CD4-positive, alpha-beta T cell treated with Interleukin-15 for 4 hours (primary cell): Measurements from ENCODE around the gene SLF2.

ENCODE experiments used
- DNase-seq: peaks from one replicate; pipeline ENCODE4 v3.0.0-alpha.2; 2020; ENCODE audit warnings: low spot score

SLF2 gene

GRCh38 chr10:100980711-100981110 lies 67.9 kb downstream of the SLF2 start:
- no peak for DNase-seq

- DNase-seq = no peak
Observed at GRCh38 chr10:100981178-100981772, 68.5 kb downstream of the SLF2 start.

- DNase-seq = no peak
Observed at GRCh38 chr10:100982916-100983830, 70.4 kb downstream of the SLF2 start.

GRCh38 chr10:100983868-100984671 lies 71.3 kb downstream of the SLF2 start:
- DNase-seq = no peak

DNA sequence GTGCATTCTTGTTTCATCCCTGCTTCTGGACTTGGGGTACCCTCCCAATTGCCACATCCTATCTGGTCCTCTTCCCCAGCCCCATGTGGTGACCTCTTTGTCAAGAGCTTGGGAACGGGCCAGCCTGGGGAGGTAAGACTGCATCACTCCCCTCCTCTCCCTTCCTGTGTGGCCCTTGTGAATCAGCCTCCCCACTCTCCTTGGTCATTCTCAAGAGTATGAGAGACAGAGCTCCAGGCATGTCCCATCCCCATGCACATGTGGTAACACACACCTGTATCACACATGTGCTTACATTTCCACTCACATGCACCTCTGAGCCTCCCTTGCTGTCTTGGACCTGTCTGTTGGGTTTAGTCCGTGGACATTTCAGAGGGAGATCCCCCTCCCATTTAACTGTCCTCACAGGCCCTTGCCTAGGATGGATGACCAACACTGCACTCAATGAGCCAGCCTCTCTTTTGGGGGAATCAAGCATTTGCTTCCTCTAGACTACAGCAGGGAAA lies 72.0 kb downstream of the SLF2 start:
- no peak for DNase-seq

DNA sequence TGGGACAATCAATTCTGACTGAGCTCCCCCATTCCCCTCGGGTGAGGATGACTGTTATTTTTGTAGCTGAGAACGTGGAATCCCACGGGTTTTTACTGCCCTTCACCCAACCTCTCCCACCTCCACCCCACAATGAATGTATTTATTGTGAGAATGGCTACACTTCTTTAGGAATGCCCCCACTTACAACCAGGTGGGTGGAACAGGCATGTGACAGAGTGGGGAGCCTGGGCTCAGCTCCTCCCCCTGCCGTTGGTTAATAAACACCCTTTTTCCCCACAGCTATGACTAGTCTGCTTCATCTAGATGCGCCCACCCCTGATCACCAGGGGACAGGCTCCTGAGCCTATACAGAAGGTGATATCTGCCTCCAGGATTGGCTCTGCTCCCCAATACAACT lies 72.6 kb downstream of the SLF2 start:
- no peak for DNase-seq

DNA sequence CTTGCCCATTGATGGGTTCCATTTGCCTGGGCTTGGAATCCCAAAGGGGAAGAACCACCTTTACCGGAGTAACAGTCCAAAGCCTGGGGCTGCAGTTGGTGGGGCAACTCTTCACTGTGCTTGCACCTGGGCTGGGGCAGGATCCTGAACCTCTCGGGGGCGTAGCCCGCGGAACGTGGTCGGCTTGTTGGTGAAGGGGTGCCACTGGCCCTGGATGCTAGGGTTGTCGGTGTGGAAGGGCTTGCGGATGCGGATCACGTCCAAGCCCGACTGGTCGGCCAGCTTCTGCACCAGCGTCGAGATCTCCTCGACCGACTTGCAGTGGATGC lies 73.8 kb downstream of the SLF2 start:
- no peak for DNase-seq

- peak; percentile 83 for DNase-seq
Observed at GRCh38 chr10:100986952-100987684, 74.4 kb downstream of the SLF2 start, which contains the start of the genes MRPL43 and TWNK. TSS of gene MRPL43 (minus strand) at chr10:100987497. CDS start at chr10:100987443, 54 bp downstream. TSS of gene TWNK (plus strand) at chr10:100987543. CDS start at chr10:100988211, 668 bp downstream.

- no peak for DNase-seq
Observed at GRCh38 chr10:100987685-100988049, 74.9 kb downstream of the SLF2 start.

DNA sequence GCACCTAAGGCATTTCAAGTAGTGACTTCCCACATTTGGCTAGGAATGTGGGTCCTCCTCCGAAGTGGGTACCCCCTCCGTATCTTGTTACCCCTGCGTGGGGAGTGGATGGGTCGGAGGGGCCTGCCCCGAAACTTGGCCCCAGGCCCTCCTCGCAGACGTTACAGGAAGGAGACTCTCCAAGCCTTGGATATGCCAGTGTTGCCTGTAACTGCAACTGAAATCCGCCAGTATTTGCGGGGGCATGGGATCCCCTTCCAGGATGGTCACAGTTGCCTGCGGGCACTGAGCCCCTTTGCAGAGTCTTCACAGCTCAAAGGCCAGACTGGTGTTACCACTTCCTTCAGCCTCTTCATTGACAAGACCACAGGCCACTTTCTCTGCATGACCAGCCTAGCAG lies 75.4 kb downstream of the SLF2 start:
- no peak for DNase-seq

DNA sequence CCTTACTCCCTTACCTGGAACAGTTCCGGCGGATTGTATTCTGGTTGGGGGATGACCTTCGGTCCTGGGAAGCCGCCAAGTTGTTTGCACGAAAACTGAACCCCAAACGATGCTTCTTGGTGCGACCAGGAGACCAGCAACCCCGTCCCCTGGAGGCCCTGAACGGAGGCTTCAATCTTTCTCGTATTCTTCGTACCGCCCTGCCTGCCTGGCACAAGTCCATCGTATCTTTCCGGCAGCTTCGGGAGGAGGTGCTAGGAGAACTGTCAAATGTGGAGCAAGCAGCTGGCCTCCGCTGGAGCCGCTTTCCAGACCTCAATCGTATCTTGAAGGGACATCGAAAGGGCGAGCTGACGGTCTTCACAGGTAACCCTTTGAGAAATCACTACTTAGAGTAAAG lies 76.3 kb downstream of the SLF2 start:
- DNase-seq = no peak

DNA sequence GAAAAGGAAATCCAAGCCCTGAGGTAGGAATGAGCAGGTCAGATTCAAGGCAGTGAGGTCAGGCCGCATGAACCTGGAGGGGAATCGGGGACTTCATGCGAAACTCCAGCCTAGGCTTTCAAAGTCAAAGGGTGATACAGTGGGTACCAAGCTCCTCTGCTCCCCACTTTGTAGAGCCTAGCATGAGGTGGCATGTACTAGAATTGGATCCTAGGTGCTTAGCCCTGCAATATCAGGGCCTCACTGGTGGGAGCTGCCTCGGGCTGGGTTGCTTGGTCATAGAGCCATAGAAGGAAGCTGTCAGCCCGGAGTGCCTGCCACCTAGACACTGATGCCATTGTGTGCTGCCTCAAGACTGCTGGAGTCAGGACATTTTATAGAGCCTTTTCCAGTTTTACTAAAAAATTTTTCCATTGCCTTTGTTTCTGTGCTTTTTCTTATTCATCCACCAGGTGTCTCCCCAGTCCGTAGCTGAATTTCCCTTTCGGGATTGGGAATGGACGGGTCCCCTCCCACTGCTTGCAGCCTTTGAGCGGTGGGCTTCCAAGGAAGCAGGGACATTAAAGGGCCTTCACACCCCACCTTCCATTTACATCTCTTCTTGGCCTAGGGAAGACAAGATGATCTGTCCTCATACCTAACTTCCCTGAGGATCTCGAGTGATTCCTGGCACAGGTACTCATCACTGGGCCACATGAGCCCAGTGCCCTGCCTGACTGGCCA lies 81.4 kb downstream of the SLF2 start:
- no peak for DNase-seq

- no peak for DNase-seq
Observed at GRCh38 chr10:100995181-100995580, 82.4 kb downstream of the SLF2 start.

DNA sequence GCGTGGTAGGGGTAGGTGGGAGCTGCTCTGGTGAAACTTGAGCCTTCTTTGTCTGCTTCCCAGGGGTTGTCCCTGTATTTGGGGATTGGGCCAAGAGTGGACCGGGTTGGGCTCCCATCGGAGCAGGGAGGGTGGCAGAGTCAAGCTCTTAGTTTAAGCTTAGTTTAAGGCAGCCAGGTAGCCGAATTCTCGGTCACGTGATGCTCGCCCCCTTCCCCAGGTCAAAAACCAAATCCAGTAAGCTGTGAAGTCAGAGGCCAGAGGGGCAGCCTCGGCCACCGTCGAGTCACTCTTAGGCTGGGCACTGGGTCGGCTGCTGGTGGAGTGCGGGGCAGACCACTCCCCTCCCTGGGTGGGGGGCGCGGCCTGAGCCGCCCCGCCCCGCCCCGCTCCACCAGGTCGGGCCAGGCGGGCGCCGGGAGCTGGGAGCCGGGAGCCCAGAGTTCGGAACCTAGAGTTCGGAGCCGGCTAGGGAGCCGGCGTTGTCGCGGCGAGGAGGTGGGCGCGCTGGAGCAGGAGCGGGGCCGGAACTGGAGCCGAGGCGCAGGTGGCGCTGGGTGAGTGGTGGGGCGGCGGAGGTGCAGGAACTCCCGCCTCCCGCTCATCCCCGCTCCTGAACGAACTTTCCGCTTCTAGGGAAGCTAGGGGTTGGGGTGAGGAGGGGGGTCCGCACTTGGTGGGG lies 84.1 kb downstream of the SLF2 start:
- DNase-seq = no peak

- peak; percentile 64 for DNase-seq
Observed at GRCh38 chr10:100997360-100998182, 84.8 kb downstream of the SLF2 start.

DNA sequence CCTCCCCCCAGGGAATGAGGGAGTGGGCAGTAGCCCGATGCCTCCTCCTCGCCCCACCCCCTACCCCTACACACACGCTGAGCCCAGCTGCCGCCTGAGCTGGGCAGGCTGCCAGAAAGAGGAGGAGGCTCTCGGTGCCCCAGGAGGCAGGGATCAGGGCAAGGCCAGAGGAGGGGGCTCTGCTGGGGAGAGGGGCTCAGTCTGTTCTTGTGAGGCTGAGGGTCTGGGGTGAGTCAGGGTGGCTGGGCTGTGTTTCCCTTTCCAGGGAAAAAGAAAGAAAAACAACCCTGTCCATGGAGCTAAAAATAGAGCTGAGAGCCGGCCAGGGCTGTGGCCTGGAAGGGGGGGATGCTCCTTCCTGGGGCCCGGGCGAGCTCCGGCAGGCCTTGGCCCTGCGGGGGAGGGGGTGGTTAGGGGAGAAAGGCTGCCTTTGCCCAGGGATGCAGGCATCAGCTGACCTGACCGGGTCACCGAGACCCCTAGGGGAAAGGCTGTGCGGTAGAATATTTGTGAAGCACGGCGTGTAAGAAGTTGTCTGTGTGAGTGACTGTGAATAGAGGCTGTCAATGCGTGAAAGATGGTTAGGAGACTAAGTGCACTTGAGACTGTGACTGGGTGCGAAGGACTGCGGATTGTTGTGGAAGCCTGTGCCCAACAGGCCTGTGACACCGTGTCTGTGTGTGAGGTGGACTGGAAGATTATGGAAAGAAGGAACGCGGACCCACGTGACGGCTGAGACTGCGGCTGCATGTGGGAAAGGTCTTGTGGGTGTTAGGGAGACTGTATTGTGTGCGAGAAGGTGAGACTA lies 85.6 kb downstream of the SLF2 start:
- DNase-seq = peak; percentile 47

GRCh38 chr10:100998991-100999741 lies 86.4 kb downstream of the SLF2 start:
- peak; percentile 72 for DNase-seq

- no peak for DNase-seq
Observed at GRCh38 chr10:100999742-101000126, 87.0 kb downstream of the SLF2 start, which contains the start of gene LZTS2. TSS of gene LZTS2 (plus strand) at chr10:100999808. CDS start at chr10:101002539, 2,731 bp downstream.
